Liver (tissue), 3 donors: ENCODE measurements around the gene DSCAML1.

Source experiments
- HNF4G ChIP-seq: IDR thresholded peaks from 2 replicates; pipeline ENCODE4 v1.6.1; 2016; ENCODE audit warnings: antibody characterized with exemption
- JUND ChIP-seq, 2 donors: IDR thresholded peaks; 2 replicates each; pipeline ENCODE4 v1.6.1; 2016; ENCODE audit warnings: antibody characterized with exemption in 2 of 2
- NR2F2 ChIP-seq: IDR thresholded peaks from 2 replicates; pipeline ENCODE4 v1.6.1; 2016; ENCODE audit warnings: antibody characterized with exemption
- RAD21 ChIP-seq, 2 donors: IDR thresholded peaks; 2 replicates each; pipeline ENCODE4 v1.6.1; 2016; ENCODE audit warnings: antibody characterized with exemption in 2 of 2, mild to moderate bottlenecking in 2 of 2
- TAF1 ChIP-seq: conservative IDR thresholded peaks from 2 replicates; pipeline ENCODE4 v1.6.1; 2016; ENCODE audit warnings: antibody characterized with exemption, mild to moderate bottlenecking
- YY1 ChIP-seq: IDR thresholded peaks from 2 replicates; pipeline ENCODE4 v1.6.1; 2016; ENCODE audit warnings: antibody characterized with exemption, mild to moderate bottlenecking
- TF ChIP-seq, protein P1 (sequence below): fragments of 150-350 bp; IDR thresholded peaks from 2 replicates; pipeline ENCODE4 v1.5.1; 2017; ENCODE audit warnings: improper control_type of control experiment, low read depth, low read length; ENCODE audit not compliant: missing input control
- TF ChIP-seq, protein P2 (sequence below): IDR thresholded peaks from 2 replicates; pipeline ENCODE4 v1.6.1; 2016; ENCODE audit warnings: antibody characterized with exemption
- donor health status: healthy.
- donor health status: healthy.

DNA sequence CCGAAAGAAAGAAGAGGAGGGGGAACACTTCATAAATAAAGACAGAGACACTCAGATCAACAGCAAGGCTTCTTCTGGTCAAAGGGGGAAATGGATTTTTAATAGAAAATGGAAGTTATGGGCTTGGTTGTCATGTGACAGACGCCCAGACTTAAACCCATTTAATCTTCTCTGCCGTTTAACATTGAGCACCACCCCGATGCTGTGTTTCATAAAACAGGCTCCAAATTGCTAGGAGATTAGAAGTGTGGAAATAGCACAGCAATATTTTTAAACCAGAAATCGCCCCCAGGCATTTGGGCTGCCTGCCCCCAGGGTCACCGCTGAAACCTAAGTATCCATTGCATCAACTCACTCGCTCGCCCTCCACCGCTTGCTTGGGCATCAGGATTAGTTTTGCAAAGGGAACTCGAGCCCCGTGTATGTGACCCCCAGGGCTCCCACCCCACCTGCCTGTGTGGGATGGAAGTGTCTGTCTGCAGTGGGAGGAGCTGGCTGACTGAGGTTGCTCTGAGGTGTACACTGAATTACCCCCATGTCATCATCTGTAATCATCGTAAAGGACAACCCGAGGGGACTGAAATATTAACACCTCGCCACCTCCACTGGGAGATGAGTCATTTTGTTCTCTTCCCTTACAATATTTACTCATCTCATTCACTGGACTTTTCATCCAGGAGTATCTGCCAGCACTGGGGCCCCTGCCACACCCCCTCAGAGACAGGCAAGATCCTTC, 10.7 kb downstream of the DSCAML1 start:
- TF ChIP-seq, protein P1, sequence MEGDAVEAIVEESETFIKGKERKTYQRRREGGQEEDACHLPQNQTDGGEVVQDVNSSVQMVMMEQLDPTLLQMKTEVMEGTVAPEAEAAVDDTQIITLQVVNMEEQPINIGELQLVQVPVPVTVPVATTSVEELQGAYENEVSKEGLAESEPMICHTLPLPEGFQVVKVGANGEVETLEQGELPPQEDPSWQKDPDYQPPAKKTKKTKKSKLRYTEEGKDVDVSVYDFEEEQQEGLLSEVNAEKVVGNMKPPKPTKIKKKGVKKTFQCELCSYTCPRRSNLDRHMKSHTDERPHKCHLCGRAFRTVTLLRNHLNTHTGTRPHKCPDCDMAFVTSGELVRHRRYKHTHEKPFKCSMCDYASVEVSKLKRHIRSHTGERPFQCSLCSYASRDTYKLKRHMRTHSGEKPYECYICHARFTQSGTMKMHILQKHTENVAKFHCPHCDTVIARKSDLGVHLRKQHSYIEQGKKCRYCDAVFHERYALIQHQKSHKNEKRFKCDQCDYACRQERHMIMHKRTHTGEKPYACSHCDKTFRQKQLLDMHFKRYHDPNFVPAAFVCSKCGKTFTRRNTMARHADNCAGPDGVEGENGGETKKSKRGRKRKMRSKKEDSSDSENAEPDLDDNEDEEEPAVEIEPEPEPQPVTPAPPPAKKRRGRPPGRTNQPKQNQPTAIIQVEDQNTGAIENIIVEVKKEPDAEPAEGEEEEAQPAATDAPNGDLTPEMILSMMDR, result no peak
- TF ChIP-seq, protein P2, sequence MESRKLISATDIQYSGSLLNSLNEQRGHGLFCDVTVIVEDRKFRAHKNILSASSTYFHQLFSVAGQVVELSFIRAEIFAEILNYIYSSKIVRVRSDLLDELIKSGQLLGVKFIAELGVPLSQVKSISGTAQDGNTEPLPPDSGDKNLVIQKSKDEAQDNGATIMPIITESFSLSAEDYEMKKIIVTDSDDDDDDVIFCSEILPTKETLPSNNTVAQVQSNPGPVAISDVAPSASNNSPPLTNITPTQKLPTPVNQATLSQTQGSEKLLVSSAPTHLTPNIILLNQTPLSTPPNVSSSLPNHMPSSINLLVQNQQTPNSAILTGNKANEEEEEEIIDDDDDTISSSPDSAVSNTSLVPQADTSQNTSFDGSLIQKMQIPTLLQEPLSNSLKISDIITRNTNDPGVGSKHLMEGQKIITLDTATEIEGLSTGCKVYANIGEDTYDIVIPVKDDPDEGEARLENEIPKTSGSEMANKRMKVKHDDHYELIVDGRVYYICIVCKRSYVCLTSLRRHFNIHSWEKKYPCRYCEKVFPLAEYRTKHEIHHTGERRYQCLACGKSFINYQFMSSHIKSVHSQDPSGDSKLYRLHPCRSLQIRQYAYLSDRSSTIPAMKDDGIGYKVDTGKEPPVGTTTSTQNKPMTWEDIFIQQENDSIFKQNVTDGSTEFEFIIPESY, result no peak
- TF ChIP-seq NR2F2 (no peak), JUND (IDR thresholded peaks at IDR 0.05) (no peak), TAF1 (no peak), RAD21 (IDR thresholded peaks at IDR 0.05) (no peak), YY1 (no peak), HNF4G (no peak)
